HG03095 (cell line): ENCODE data around the gene CACFD1.

ENCODE experiments used
- ATAC-seq: cut with Tn5 transposase; IDR thresholded peaks from one replicate; pipeline ENCODE4 v1.9.1; 2021; ENCODE audit warnings: moderate library complexity; ENCODE audit not compliant: unreplicated experiment

Gene CACFD1

GRCh38 chr9:133496861-133497842 is 37.4 kb downstream of the CACFD1 start:
- no peak for ATAC-seq

DNA sequence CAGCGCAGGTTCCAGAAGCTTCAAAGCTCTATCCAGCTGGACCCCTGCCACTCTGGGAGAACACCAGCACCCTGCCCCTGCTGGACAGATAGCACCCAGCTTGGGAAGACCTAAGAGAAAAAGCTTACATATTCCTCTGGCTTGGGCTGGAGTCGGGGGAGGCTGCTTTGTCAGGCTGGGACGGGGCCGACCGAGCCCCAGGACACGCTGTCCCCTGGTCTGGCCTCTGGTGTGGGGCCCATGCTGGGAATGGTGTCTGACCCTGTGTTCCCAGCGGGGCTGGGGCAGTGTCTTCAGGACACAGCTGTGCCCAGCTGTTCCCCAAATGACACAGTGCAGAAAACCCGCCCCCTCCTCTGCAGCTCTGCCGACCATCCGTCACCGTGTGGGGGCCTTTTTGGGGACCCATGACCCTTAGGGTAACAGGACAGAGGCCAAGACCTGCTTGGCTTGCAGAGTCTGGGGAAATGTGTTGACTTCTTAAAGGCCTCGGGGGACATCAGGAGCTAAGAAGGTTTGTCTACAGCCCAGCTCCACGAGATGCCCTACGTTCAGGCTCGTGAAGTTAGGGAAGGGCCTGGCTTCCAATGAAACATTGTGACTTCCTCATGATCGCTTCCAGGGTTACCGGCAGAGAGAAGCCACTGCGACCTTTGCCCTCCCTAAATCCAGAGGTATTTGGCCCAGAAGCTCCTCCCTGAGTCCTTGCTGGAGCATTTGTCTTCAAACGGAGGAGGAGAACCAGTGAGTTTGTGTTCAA is 39.5 kb downstream of the CACFD1 start:
- no peak for ATAC-seq

GRCh38 chr9:133499892-133500270 is 40.1 kb downstream of the CACFD1 start:
- no peak for ATAC-seq

DNA sequence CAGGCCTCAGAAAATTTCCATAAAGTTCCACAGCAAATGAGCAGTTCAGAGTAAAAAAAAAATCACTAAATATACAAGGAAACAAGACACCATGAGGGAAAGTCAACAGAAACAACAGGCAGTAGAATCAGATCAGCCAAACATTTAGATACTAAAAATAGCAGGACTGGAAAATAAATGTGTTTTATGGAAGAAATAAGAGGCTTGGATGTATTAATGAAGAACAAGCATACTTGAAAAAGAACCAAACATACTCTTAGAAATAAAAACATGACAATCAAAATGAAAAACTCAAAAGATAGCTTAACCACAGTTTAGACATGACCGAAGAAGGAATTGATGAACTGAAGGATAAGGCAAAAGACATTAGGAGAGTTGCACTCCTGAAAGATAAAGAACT is 42.3 kb downstream of the CACFD1 start:
- no peak for ATAC-seq

DNA sequence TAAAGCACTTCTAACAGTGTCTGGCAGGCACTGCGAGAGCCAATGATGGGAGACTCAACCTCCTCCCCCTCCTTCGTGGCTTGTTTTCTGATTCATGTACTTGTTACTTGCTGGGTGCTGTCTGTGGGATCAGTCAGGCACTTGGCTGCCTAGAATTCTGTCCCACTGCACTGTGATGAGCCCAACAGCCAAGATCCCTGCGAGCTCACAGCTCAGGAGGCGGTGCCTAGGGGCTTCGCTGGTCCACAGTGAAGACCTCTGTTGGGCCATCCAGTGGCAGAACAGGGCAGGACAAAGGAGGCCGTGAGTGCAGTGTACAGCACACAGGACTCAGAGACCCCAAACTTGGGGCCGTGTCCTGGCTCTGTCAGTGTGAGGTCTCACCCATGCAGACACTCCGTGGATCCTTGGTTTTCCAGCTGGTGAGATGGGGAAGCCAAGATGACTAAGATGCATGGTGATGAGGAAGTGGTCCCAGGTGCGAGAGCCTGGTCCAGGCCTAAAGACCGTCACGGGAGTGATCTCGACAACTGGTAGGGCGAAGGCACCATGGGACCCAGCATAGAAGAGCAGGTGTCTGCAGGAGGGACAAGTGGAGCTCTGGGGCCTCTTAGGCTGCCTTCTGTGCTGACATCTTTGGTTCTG is 45.5 kb downstream of the CACFD1 start:
- no peak for ATAC-seq

DNA sequence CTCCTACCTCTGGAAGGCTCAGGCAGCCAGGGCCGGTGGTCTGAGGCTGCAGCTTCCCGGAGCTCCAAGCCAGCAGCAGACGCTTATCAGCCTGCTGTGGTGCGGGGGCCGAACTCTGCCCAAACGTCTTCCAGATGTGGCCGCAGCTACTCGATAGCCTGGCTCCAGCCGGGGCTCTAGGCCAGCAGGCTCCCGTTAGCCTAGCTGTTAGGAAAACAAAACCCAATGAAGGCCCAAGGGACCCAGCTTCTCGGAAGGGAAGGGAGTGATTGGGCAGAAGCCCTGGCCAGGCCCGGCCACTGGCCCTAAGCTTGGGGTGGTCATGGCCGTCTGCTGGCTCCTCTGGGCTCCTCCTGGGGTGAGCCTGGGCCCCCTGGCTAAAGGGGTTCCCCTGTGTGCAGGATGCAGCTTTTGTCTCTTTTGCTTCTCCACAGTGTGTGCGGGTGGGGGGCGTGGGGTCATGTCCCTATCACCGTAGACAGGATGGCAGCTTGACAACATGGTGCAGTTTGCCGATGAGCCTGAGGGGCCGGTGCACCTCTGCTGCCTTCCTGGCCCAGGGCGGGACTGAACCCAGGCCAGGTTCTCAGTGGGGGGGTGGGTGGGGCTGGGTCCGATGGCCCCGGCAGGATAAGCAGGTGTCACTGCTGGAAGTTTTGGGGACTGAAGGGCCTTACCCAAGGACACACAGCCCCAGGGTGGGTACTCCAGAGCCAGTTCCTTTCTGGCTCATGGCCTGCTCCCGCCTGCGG is 46.3 kb downstream of the CACFD1 start:
- ATAC-seq = no peak

DNA sequence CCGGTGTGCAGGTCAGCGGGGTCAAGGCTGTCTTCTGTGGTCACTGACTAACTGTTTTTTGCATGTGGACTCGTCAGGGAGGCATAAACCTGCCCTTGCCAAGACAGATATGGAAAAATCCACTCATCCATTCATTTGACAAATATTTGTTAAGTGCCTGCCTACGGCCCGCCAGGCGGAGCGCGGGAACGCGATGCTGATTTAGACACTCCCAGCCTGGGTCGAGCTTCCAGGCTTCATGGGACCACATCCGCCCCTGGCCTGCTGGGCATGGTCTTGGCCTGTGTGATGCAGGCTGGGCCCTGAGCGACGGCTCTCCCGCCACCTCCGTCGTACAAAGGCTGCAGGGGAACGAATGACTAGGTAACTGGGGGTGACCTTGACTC is 46.9 kb downstream of the CACFD1 start:
- no peak for ATAC-seq

- ATAC-seq = no peak
Observed at GRCh38 chr9:133507246-133507965, 47.6 kb downstream of the CACFD1 start.

DNA sequence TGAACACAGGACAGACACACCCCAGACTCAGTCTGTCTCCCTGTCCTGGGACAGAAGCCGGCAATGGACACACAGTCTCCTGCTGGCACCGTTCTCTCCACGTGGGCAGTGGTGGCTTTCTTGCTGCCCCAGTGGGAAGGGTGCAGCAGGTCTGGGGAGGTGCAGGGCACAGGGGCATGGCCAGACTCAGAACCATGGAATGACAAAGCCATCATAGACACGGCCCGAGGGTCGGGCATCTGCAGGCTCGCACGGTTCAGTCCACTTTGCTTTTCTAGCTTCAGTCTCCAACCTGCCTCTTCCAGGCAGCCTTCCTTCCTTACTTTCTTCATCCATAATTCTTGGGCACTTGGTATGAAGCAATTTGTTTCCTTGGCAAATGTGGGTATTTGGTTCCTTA is 48.3 kb downstream of the CACFD1 start:
- ATAC-seq = no peak

GRCh38 chr9:133509179-133510083 is 49.7 kb downstream of the CACFD1 start:
- ATAC-seq = no peak

GRCh38 chr9:133510926-133511505 is 51.2 kb downstream of the CACFD1 start:
- ATAC-seq = no peak

DNA sequence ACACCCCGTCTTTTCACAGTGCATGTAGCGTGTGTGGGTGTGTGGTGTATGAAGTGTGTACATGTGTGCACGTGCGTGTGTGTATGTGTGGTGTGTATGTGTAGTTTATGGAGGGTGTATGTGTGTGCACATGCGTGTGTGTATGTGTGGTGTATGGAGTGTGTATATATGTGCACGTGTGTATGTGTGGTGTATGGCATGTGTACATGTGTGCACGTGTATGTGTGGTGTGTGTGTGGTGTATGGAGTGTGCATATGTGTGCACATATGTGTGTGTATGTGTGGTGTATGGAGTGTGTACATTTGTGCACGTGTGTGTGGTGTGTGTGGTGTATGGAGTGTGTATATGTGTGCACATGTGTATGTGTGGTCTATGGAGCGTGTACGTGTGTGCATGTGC is 51.8 kb downstream of the CACFD1 start:
- ATAC-seq = no peak

- ATAC-seq = no peak
Observed at GRCh38 chr9:133512253-133513213, 52.8 kb downstream of the CACFD1 start.

GRCh38 chr9:133513214-133514100 is 53.7 kb downstream of the CACFD1 start:
- no peak for ATAC-seq

GRCh38 chr9:133514460-133515239 is 54.9 kb downstream of the CACFD1 start:
- ATAC-seq = no peak

DNA sequence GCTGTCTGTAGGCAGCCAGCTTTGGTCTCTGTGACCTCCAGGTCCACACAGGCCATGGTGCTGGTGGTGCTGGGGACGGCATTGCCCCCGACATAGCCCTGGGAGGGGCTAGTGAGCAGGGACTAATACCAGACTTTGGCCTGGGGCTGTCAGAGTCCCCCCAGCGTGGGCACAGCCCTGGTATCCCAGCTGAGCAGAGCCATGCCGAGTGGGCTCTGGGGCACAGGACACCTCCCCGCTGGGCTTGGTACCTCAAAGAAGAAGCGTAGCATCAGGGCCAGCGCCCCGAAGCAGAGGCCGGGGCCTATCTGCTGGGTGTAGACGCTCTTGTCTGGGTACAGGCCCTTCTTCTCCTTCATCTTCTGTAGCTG is 55.4 kb downstream of the CACFD1 start:
- no peak for ATAC-seq
